ENCODE measurements around the gene MATN1. TPM values are rescaled to one million over a fixed set of nuclear protein-coding genes. Genes with fewer than 3 reads are reported as not detected.
"Not testable (repeated sequence)": the region's sequence is repeated elsewhere in the genome, so short reads cannot be mapped to it uniquely, and the experiment has no call there.

Gene MATN1
- total RNA-seq, 1 experiment from 2014 or later = not detected

DNA sequence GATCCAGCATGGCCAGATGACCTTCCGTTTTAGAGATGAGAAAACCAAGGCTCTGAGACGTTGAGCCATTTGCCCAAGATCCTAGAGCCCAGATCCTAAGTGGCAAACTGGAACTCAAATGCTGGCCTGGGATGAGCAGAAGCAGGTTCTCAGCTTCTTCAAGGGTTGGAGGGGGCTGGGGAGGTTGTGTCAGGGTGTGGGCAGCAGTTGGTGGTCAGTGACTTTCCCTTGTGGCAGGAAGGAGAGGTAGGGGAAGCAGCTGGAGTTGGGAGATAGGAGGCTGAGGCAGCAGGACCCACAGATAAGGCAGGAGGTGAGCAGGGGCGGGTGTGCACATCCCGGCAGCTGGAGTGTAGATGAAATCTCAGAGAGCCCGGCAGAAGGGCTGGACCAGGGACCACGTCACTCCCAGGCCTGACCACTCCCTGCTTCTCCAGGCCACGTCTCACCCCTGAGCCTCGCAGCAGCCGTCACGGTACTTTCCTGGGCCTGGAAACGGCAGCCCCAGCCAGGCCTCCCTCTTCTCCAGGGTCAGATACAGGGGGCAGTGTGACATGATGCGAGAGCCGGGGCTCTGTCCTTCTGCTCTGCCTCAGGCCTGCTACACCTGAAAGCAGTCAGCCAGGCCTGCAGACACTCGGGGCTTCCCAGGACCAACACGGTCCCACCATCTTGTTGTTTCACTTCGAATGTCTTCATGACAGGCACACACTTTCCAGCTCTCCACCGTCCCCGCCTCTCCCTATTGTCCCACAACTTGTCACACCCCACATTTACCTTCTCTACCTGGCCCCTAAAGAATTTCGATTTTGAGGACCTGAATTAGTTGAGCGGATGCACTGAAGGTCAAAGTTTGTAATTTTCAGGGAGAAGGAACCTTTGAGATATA is 45.7 kb upstream of the MATN1 start:
- Mint-ChIP-seq H3K27ac (ENCODE audit: unreplicated experiment) (no peak overlapping the region), H3K36me3 (ENCODE audit: insufficient read depth, unreplicated experiment) (no peaks in the 10 kb centered on the region), H3K9me3 (ENCODE audit: unreplicated experiment) (no peaks in the 10 kb centered on the region), H3K4me3 (ENCODE audit: unreplicated experiment) (no peak overlapping the region), H3K4me1 (ENCODE audit: low read depth, unreplicated experiment) (no peaks in the 10 kb centered on the region), H3K27me3 (ENCODE audit: insufficient read depth, unreplicated experiment) (peaks cover 2% of the 10 kb centered on the region)
- TF ChIP-seq, protein P1, sequence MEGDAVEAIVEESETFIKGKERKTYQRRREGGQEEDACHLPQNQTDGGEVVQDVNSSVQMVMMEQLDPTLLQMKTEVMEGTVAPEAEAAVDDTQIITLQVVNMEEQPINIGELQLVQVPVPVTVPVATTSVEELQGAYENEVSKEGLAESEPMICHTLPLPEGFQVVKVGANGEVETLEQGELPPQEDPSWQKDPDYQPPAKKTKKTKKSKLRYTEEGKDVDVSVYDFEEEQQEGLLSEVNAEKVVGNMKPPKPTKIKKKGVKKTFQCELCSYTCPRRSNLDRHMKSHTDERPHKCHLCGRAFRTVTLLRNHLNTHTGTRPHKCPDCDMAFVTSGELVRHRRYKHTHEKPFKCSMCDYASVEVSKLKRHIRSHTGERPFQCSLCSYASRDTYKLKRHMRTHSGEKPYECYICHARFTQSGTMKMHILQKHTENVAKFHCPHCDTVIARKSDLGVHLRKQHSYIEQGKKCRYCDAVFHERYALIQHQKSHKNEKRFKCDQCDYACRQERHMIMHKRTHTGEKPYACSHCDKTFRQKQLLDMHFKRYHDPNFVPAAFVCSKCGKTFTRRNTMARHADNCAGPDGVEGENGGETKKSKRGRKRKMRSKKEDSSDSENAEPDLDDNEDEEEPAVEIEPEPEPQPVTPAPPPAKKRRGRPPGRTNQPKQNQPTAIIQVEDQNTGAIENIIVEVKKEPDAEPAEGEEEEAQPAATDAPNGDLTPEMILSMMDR (IDR thresholded peaks at IDR 0.05; ENCODE audit: insufficient read depth in 1 of 2, low read depth in 1 of 2, low read length in 1 of 2, severe bottlenecking in 1 of 2, unreplicated experiment in 1 of 2) = no peak
- intact Hi-C loops (cut with micrococcal nuclease; ENCODE audit: unreplicated experiment) = no loop called here
- no TSS peak for BruUV-seq (replicated peaks)
- ChIA-PET POLR2A (no interaction called here), CTCF (interaction anchor here (0.6 to 1.1 kb wide), 2 partner anchors 11 to 51 kb away, joined by 3 read pairs; no protein-coding TSS in a partner anchor)
- no peak for DNase-seq
- H3K36me3 ChIP-seq (ENCODE audit: control insufficient read depth, insufficient read depth, low read length) = no peaks in the 10 kb centered on the region
- no peaks in the 10 kb centered on the region for H3K9me3 ChIP-seq
- H3K27me3 ChIP-seq (replicated peaks; ENCODE audit: control insufficient read depth, insufficient read depth, low read length) = no peaks in the 10 kb centered on the region
- no peaks in the 10 kb centered on the region for H3K4me1 ChIP-seq
- H3K4me3 ChIP-seq (ENCODE audit: low read depth, low read length) = no peak overlapping the region

DNA sequence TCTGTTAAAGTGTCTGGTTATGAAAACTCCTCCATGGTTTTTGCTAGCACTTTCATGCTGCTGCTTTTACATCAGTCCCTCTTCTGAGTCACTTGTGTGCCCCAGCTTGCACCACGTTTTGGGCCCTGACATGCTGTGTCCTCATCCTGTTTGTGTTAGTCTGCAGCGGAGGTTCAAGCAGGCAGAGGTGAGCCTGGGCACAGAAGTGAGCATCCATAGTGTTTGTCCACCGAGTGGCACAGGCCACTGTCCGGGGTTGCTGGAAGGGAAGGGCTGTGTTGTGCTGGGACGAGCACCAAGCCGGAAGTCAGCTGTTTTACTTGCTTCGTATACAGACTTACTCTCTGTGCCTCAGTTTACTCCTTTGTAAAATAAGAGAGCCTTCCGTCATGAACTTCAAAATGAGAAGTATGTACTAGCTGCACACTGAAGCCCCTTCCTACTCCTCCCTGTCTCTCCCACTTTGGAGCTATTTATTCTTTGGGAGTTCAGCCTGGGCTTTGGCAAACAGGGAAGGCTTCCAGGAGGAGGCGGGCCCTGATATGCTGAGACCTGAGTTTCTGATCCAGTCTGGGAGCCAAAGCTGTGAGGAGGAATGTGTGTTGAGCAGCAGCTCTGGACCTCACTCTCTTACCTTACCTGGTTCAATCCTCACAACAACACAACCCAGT is 44.9 kb upstream of the MATN1 start:
- H3K27ac Mint-ChIP-seq (ENCODE audit: unreplicated experiment) = no peak overlapping the region

DNA sequence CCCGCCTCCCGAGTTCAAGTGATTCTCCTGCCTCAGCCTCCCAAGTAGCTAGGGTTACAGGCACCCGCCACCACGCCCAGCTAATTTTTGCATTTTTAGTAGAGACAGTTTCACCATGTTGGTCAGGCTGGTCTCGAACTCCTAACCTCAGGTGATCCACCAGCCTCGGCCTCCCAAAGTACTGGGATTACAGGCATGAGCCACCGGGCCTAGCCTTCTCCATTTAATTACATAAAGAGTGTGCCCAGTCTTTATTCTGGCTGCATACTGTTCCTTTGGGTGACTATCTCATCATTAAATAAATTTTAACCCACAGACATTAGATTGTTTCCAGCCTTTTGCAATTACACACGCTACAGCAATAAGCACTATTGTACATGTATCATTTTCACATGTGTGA is 43.6 kb upstream of the MATN1 start:
- H3K4me3 ChIP-seq (ENCODE audit: low read depth, low read length); H3K9me3 ChIP-seq; POLR2A ChIA-PET; H3K4me1 ChIP-seq; H3K4me1 Mint-ChIP-seq (ENCODE audit: low read depth, unreplicated experiment); CTCF ChIA-PET; H3K27me3 ChIP-seq (replicated peaks; ENCODE audit: control insufficient read depth, insufficient read depth, low read length); H3K4me3 Mint-ChIP-seq (ENCODE audit: unreplicated experiment); H3K9me3 Mint-ChIP-seq (ENCODE audit: unreplicated experiment); intact Hi-C loops (cut with micrococcal nuclease; ENCODE audit: unreplicated experiment); H3K36me3 ChIP-seq (ENCODE audit: control insufficient read depth, insufficient read depth, low read length); H3K27ac Mint-ChIP-seq (ENCODE audit: unreplicated experiment); H3K36me3 Mint-ChIP-seq (ENCODE audit: insufficient read depth, unreplicated experiment); DNase-seq; BruUV-seq (replicated peaks); H3K27me3 Mint-ChIP-seq (ENCODE audit: insufficient read depth, unreplicated experiment): not testable (repeated sequence)

More for the DNA sequence above, 44.9 kb upstream of the MATN1 start:
- Mint-ChIP-seq H3K36me3 (ENCODE audit: insufficient read depth, unreplicated experiment) (no peaks in the 10 kb centered on the region), H3K9me3 (ENCODE audit: unreplicated experiment) (no peaks in the 10 kb centered on the region), H3K4me1 (ENCODE audit: low read depth, unreplicated experiment) (no peaks in the 10 kb centered on the region), H3K27me3 (ENCODE audit: insufficient read depth, unreplicated experiment) (peaks cover 2% of the 10 kb centered on the region), H3K4me3 (ENCODE audit: unreplicated experiment) (no peak overlapping the region)
- POLR2A ChIA-PET = no interaction called here
- Histone ChIP-seq H3K36me3 (ENCODE audit: control insufficient read depth, insufficient read depth, low read length) (no peaks in the 10 kb centered on the region), H3K27me3 (replicated peaks; ENCODE audit: control insufficient read depth, insufficient read depth, low read length) (no peaks in the 10 kb centered on the region), H3K9me3 (no peaks in the 10 kb centered on the region), H3K4me1 (no peaks in the 10 kb centered on the region), H3K4me3 (ENCODE audit: low read depth, low read length) (no peak overlapping the region)
- intact Hi-C loops (cut with micrococcal nuclease; ENCODE audit: unreplicated experiment) = no loop called here
- CTCF ChIA-PET = interaction anchor here (0.6 to 1.1 kb wide), 2 partner anchors 12 to 50 kb away, joined by 3 read pairs; no protein-coding TSS in a partner anchor
- TF ChIP-seq, protein P1 (IDR thresholded peaks at IDR 0.05; ENCODE audit: insufficient read depth in 1 of 2, low read depth in 1 of 2, low read length in 1 of 2, severe bottlenecking in 1 of 2, unreplicated experiment in 1 of 2) = no peak
- DNase-seq = no peak
- no TSS peak for BruUV-seq (replicated peaks)
